Parathyroid adenoma (tissue), 2 donors: ENCODE measurements around the gene FAM78A.
"Not testable (repeated sequence)": the region's sequence is repeated elsewhere in the genome, so short reads cannot be mapped to it uniquely, and the experiment has no call there.

ENCODE experiments used
- H2AFZ ChIP-seq: fragments of 300-600 bp; sonication (generic); one replicate; pipeline ENCODE4 v1.7.0; 2017; ENCODE audit warnings: antibody characterized with exemption, mild to moderate bottlenecking
- H3K27ac ChIP-seq: fragments of 300-600 bp; sonication (generic); one replicate; pipeline ENCODE4 v1.7.0; 2017
- H3K27me3 ChIP-seq: fragments of 300-600 bp; sonication (generic); one replicate; pipeline ENCODE4 v1.7.0; 2017; ENCODE audit warnings: low read length; ENCODE audit not compliant: control insufficient read depth, insufficient read depth
- H3K36me3 ChIP-seq: fragments of 300-600 bp; sonication (generic); one replicate; pipeline ENCODE4 v1.7.0; 2017; ENCODE audit warnings: low read length; ENCODE audit not compliant: control insufficient read depth, insufficient read depth
- H3K4me1 ChIP-seq: fragments of 300-600 bp; sonication (generic); one replicate; pipeline ENCODE4 v1.7.0; 2017; ENCODE audit warnings: control low read depth
- H3K4me2 ChIP-seq: fragments of 300-600 bp; sonication (generic); one replicate; pipeline ENCODE4 v1.7.0; 2017; ENCODE audit warnings: low read length
- H3K4me3 ChIP-seq: fragments of 300-600 bp; sonication (generic); one replicate; pipeline ENCODE4 v1.7.0; 2017; ENCODE audit warnings: low read depth, low read length
- H3K79me2 ChIP-seq: fragments of 300-600 bp; sonication (generic); one replicate; pipeline ENCODE4 v1.7.0; 2017; ENCODE audit warnings: control low read depth
- H3K9ac ChIP-seq: fragments of 300-600 bp; sonication (generic); one replicate; pipeline ENCODE4 v1.7.0; 2017; ENCODE audit warnings: mild to moderate bottlenecking
- H3K9me3 ChIP-seq: fragments of 300-600 bp; sonication (generic); one replicate; pipeline ENCODE4 v1.7.0; 2017; ENCODE audit warnings: low read length; ENCODE audit not compliant: control insufficient read depth
- CTCF ChIP-seq: fragments of 300-600 bp; sonication (generic); IDR thresholded peaks from one replicate; pipeline ENCODE4 v1.7.0; 2017; ENCODE audit warnings: antibody characterized with exemption, mild to moderate bottlenecking
- donor health status: primary hyperparathyroidism.

FAM78A gene

GRCh38 chr9:131270171-131271015 lies 5.9 kb downstream of the FAM78A start:
- H3K79me2 ChIP-seq = no peaks in the 10 kb centered on the region
- no peak overlapping the region for H3K9ac ChIP-seq
- H2AFZ ChIP-seq = no peak overlapping the region
- no peaks in the 10 kb centered on the region for H3K36me3 ChIP-seq
- no peak for TF ChIP-seq CTCF
- no peaks in the 10 kb centered on the region for H3K27me3 ChIP-seq
- H3K9me3 ChIP-seq = no peaks in the 10 kb centered on the region
- peak overlapping the region; percentile 53 for H3K27ac ChIP-seq
- no peak overlapping the region for H3K4me3 ChIP-seq
- H3K4me2 ChIP-seq = no peak overlapping the region
- H3K4me1 ChIP-seq = no peaks in the 10 kb centered on the region

GRCh38 chr9:131266266-131267229 lies 9.8 kb downstream of the FAM78A start:
- Histone ChIP-seq H3K79me2 (no peaks in the 10 kb centered on the region), H3K27ac (no peak overlapping the region), H3K27me3 (no peaks in the 10 kb centered on the region), H3K9ac (no peak overlapping the region), H3K4me2 (no peak overlapping the region), H3K36me3 (no peaks in the 10 kb centered on the region), H2AFZ (no peak overlapping the region), H3K4me3 (no peak overlapping the region), H3K9me3 (no peaks in the 10 kb centered on the region), H3K4me1 (no peaks in the 10 kb centered on the region)
- TF ChIP-seq CTCF = no peak

- no peaks in the 10 kb centered on the region for H3K4me1 ChIP-seq
- H3K36me3 ChIP-seq = no peaks in the 10 kb centered on the region
- no peak overlapping the region for H3K9ac ChIP-seq
- H3K4me2 ChIP-seq = no peak overlapping the region
- H3K27me3 ChIP-seq = no peaks in the 10 kb centered on the region
- H3K27ac ChIP-seq = no peak overlapping the region
- H3K79me2 ChIP-seq = no peaks in the 10 kb centered on the region
- no peak for TF ChIP-seq CTCF
- H2AFZ ChIP-seq = no peak overlapping the region
- no peaks in the 10 kb centered on the region for H3K9me3 ChIP-seq
- H3K4me3 ChIP-seq = no peak overlapping the region
Measured at GRCh38 chr9:131264231-131264630, 12.1 kb downstream of the FAM78A start.

- H3K4me1 ChIP-seq = no peaks in the 10 kb centered on the region
- no peak overlapping the region for H3K27ac ChIP-seq
- H3K79me2 ChIP-seq = no peaks in the 10 kb centered on the region
- TF ChIP-seq CTCF = no peak
- no peak overlapping the region for H2AFZ ChIP-seq
- no peaks in the 10 kb centered on the region for H3K36me3 ChIP-seq
- no peak overlapping the region for H3K4me3 ChIP-seq
- H3K27me3 ChIP-seq = no peaks in the 10 kb centered on the region
- no peak overlapping the region for H3K4me2 ChIP-seq
- no peaks in the 10 kb centered on the region for H3K9me3 ChIP-seq
- no peak overlapping the region for H3K9ac ChIP-seq
Measured at GRCh38 chr9:131263701-131264100, 12.6 kb downstream of the FAM78A start.

GRCh38 chr9:131263033-131263343 lies 13.3 kb downstream of the FAM78A start:
- H3K4me2 ChIP-seq, H3K9me3 ChIP-seq, H3K79me2 ChIP-seq, H3K4me1 ChIP-seq, H3K27me3 ChIP-seq, H3K36me3 ChIP-seq, H2AFZ ChIP-seq, H3K9ac ChIP-seq, H3K27ac ChIP-seq, H3K4me3 ChIP-seq: not testable (repeated sequence)
